GM15510 (cell line): ENCODE data around the gene MAP2K5.

Experiments used
- POLR2A ChIP-seq: IDR thresholded peaks from 3 replicates; pipeline ENCODE4 v1.6.1; 2011; ENCODE audit warnings: borderline replicate concordance; ENCODE audit not compliant: insufficient read length; ENCODE audit errors: extremely low read depth

MAP2K5 gene

GRCh38 chr15:67808821-67809220, 266.3 kb downstream of the MAP2K5 start:
- no peak for TF ChIP-seq POLR2A

- no peak for TF ChIP-seq POLR2A
Measured at GRCh38 chr15:67809441-67809840, 266.9 kb downstream of the MAP2K5 start.

- no peak for TF ChIP-seq POLR2A
Measured at GRCh38 chr15:67809866-67810265, 267.4 kb downstream of the MAP2K5 start.

- TF ChIP-seq POLR2A: no peak
Measured at GRCh38 chr15:67812241-67812644, 269.7 kb downstream of the MAP2K5 start.

- TF ChIP-seq POLR2A: no peak
Measured at GRCh38 chr15:67813104-67813634, 270.7 kb downstream of the MAP2K5 start.

GRCh38 chr15:67815036-67815592, 272.6 kb downstream of the MAP2K5 start:
- TF ChIP-seq POLR2A: no peak

- no peak for TF ChIP-seq POLR2A
Measured at GRCh38 chr15:67816668-67817067, 274.2 kb downstream of the MAP2K5 start.

- TF ChIP-seq POLR2A: no peak
Measured at GRCh38 chr15:67818464-67818863, 276.0 kb downstream of the MAP2K5 start.

GRCh38 chr15:67819636-67820035, 277.1 kb downstream of the MAP2K5 start:
- no peak for TF ChIP-seq POLR2A

- no peak for TF ChIP-seq POLR2A
Measured at GRCh38 chr15:67820122-67820991, 277.9 kb downstream of the MAP2K5 start.

- TF ChIP-seq POLR2A: no peak
Measured at GRCh38 chr15:67820992-67821783, 278.7 kb downstream of the MAP2K5 start.

- no peak for TF ChIP-seq POLR2A
Measured at GRCh38 chr15:67821784-67822440, 279.4 kb downstream of the MAP2K5 start.

GRCh38 chr15:67822537-67823313, 280.2 kb downstream of the MAP2K5 start:
- no peak for TF ChIP-seq POLR2A

GRCh38 chr15:67823314-67824196, 281.1 kb downstream of the MAP2K5 start:
- no peak for TF ChIP-seq POLR2A
